RWPE2 (cell line): ENCODE measurements around the gene ELP4.
"Not testable (repeated sequence)": the region's sequence is repeated elsewhere in the genome, so short reads cannot be mapped to it uniquely, and the experiment has no call there.

Experiments used
- ATAC-seq: fragments of 200-7000 bp; cut with Tn5 transposase; 3 replicates; pipeline ENCODE4 v1.9.1; 2021; ENCODE audit warnings: low read depth
- DNase-seq: peaks from one replicate; pipeline ENCODE4 v3.0.0-alpha.2; 2020; ENCODE audit warnings: low spot score
- H3K27ac ChIP-seq: fragments of 450-650 bp; 2 replicates; pipeline ENCODE4 v1.5.1; 2017; ENCODE audit warnings: mild to moderate bottlenecking; ENCODE audit not compliant: poor library complexity, severe bottlenecking
- H3K27me3 ChIP-seq: fragments of 250-450 bp; sonication (Bioruptor Pico); 2 replicates; pipeline ENCODE4 v1.5.1; 2021; ENCODE audit warnings: mild to moderate bottlenecking, moderate library complexity; ENCODE audit not compliant: insufficient read depth, poor library complexity, severe bottlenecking
- H3K36me3 ChIP-seq: fragments of 250-450 bp; sonication (Bioruptor Pico); 2 replicates; pipeline ENCODE4 v1.5.1; 2020; ENCODE audit warnings: low read depth, mild to moderate bottlenecking, moderate library complexity
- H3K4me1 ChIP-seq: fragments of 250-450 bp; sonication (Bioruptor Pico); 2 replicates; pipeline ENCODE4 v1.5.1; 2021; ENCODE audit warnings: mild to moderate bottlenecking, moderate library complexity; ENCODE audit not compliant: insufficient read depth, poor library complexity, severe bottlenecking
- H3K4me3 ChIP-seq: fragments of 250-450 bp; sonication (Bioruptor Pico); 2 replicates; pipeline ENCODE4 v1.5.1; 2021; ENCODE audit warnings: mild to moderate bottlenecking, moderate library complexity; ENCODE audit not compliant: severe bottlenecking
- H3K9me3 ChIP-seq: fragments of 250-450 bp; sonication (Bioruptor Pico); 2 replicates; pipeline ENCODE4 v1.5.1; 2021; ENCODE audit warnings: mild to moderate bottlenecking, moderate library complexity; ENCODE audit not compliant: severe bottlenecking
- TF ChIP-seq, protein P1 (sequence below): fragments of 450-650 bp; IDR thresholded peaks from one replicate; pipeline ENCODE4 v1.5.1; 2017; ENCODE audit warnings: mild to moderate bottlenecking, moderate library complexity; ENCODE audit not compliant: poor library complexity, severe bottlenecking

ELP4 gene

DNA sequence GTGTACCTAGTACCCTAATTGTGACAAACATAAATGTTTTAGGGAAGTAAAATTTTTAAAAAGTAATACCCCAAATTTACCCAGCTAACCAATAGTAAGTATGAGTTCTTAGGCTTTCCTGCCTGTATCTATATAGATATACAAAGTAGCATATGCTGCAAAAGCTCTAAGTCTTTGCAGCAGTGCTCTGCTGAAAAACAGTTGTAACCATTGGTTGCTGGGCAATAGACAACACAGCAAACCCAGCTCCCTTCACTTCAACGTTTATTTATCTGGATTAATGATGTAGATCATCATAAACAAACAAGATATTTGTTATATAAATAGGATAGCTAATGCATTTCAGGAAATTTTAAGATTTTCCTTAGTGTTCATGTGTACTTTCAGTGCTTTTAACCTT is 218.9 kb downstream of the ELP4 start:
- ATAC-seq (no peak), DNase-seq (no peak)
- Histone ChIP-seq H3K27ac (no peak overlapping the region), H3K36me3 (no peaks in the 10 kb centered on the region), H3K4me3 (no peak overlapping the region), H3K9me3 (no peaks in the 10 kb centered on the region), H3K27me3 (no peaks in the 10 kb centered on the region), H3K4me1 (no peaks in the 10 kb centered on the region)
- TF ChIP-seq, protein P1, sequence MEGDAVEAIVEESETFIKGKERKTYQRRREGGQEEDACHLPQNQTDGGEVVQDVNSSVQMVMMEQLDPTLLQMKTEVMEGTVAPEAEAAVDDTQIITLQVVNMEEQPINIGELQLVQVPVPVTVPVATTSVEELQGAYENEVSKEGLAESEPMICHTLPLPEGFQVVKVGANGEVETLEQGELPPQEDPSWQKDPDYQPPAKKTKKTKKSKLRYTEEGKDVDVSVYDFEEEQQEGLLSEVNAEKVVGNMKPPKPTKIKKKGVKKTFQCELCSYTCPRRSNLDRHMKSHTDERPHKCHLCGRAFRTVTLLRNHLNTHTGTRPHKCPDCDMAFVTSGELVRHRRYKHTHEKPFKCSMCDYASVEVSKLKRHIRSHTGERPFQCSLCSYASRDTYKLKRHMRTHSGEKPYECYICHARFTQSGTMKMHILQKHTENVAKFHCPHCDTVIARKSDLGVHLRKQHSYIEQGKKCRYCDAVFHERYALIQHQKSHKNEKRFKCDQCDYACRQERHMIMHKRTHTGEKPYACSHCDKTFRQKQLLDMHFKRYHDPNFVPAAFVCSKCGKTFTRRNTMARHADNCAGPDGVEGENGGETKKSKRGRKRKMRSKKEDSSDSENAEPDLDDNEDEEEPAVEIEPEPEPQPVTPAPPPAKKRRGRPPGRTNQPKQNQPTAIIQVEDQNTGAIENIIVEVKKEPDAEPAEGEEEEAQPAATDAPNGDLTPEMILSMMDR: no peak

DNA sequence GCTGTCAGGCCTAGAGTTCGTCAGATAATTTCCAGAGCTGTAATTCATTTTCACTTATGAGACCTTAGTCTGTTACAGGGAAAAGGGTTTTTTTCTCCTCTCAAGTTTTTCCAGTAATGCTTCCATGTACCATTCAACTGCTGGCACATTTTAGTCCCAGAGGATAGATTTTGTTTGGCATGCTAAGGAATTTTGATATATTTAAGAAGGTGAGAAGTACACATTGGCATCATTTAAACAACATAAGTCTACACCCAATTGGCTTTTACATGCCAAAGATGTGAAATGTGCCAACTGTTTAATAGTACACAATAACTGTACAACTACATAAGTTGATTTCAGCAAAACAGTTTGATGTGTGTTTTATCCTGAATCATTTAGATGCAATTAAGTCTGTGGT is 230.6 kb downstream of the ELP4 start:
- Histone ChIP-seq H3K27me3 (no peaks in the 10 kb centered on the region), H3K4me1 (no peaks in the 10 kb centered on the region), H3K27ac (no peak overlapping the region), H3K36me3 (no peaks in the 10 kb centered on the region), H3K9me3 (no peaks in the 10 kb centered on the region), H3K4me3 (no peak overlapping the region)
- TF ChIP-seq, protein P1: no peak
- ATAC-seq (no peak), DNase-seq (no peak)

DNA sequence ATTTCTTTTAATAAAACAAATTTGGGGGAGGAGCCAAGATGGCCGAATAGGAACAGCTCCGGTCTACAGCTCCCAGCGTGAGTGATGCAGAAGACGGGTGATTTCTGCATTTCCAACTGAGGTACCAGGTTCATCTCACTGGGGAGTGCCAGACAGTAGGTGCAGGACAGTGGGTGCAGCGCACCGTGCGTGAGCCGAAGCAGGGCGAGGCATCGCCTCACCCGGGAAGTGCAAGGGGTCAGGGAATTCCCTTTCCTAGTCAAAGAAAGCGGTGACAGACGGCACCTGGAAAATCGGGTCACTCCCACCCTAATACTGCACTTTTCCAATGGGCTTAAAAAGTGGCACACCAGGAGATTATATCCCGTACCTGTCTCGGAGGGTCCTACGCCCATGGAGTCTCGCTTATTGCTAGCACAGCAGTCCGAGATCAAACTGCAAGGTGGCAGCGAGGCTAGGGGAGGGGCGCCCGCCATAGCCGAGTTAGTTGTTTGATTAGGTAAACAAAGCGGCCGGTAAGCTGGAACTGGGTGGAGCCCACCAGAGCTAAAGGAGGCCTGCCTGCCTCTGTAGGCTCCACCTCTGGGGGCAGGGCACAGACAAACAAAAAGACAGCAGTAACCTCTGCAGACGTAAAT is 231.3 kb downstream of the ELP4 start:
- not testable (repeated sequence) for H3K4me3 ChIP-seq, DNase-seq, H3K36me3 ChIP-seq, H3K27ac ChIP-seq, H3K27me3 ChIP-seq, ATAC-seq, H3K9me3 ChIP-seq, H3K4me1 ChIP-seq

DNA sequence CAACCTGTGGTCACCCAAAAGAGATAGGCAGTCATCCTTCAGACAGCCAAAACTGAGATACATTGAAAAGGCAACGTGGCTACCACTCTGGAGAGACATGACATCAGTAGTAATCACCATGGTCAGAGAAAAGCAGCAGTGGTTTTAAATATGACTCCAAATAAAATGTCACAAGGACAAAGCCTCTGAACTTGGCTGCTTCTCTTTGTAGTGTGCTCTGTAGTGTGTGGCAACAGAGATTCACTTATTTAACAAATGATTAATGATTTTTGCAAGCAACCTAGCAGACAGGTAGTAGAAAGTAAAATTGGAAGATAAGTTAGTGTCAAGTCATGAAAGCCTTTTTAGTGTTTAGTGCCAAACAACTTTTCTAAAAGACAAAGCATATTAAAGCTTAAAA is 238.0 kb downstream of the ELP4 start:
- Histone ChIP-seq H3K36me3 (no peaks in the 10 kb centered on the region), H3K4me3 (no peak overlapping the region), H3K9me3 (no peaks in the 10 kb centered on the region), H3K27ac (no peak overlapping the region), H3K4me1 (no peaks in the 10 kb centered on the region), H3K27me3 (no peaks in the 10 kb centered on the region)
- ATAC-seq (no peak), DNase-seq (no peak)
- TF ChIP-seq, protein P1: no peak

DNA sequence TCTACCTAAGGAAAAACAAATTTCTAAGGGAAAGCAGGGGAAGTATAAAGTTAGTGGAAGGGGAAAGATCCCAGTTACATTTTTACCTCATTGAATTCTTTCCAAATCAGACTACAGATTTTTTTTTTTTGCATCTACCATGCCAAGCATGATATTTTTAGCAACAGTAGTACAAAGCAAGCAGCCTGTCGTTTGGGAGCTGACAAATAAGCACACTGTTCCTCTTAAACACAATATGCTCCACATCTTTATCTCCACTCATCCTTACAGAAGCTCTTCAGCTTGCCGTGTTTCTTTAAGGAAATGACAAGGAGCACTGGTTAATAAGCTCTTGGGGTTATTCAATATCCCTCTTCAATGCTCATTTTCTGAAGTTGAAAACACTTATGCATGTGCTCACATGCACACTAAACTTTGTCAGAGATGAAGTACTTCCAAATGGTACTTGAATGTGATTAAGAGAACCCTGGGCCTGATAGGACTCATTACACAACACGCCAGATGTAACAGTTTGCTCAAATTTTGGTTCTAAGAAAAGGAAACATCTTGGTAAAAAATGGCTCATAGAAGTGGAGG is 247.8 kb downstream of the ELP4 start:
- ATAC-seq (no peak), DNase-seq (no peak)
- no peaks in the 10 kb centered on the region for H3K36me3 ChIP-seq
- H3K4me1 ChIP-seq: no peaks in the 10 kb centered on the region
- no peak overlapping the region for H3K4me3 ChIP-seq
- H3K9me3 ChIP-seq: no peaks in the 10 kb centered on the region
- H3K27me3 ChIP-seq: no peaks in the 10 kb centered on the region
- TF ChIP-seq, protein P1: no peak
- no peak overlapping the region for H3K27ac ChIP-seq
